HG02870 (cell line): ENCODE results near the gene AMY1B.
"Not testable (repeated sequence)": the region's sequence is repeated elsewhere in the genome, so short reads cannot be mapped to it uniquely, and the experiment has no call there.

Source experiments
- ATAC-seq: cut with Tn5 transposase; IDR thresholded peaks from one replicate; pipeline ENCODE4 v1.9.1; 2021; ENCODE audit warnings: mild to moderate bottlenecking, moderate library complexity; ENCODE audit not compliant: unreplicated experiment

AMY1B gene

DNA sequence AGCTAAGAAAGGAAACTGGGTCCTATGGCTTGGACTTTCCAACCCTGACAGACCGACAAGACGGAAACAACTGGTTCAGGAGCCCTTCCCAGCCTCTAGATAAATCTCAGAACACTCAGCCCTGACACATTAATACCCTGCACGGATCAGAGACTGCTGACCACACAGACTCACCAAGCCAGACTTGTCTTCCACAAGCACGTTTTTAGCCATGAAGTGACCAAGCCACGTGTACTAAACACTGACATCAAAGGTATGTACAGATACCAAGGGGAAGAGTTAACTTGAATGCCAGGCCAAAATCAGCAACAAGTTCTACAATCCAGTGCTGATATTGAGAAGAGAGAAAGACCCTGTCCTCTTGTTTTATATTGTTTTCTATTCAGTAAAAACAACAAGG lies at the start of gene AMY1B:
Gene AMY1B, minus strand, starts transcription at position 101 of the 400 bp plus-strand sequence. CDS start 571 bp downstream, outside the sequence.
- ATAC-seq, result not testable (repeated sequence)

DNA sequence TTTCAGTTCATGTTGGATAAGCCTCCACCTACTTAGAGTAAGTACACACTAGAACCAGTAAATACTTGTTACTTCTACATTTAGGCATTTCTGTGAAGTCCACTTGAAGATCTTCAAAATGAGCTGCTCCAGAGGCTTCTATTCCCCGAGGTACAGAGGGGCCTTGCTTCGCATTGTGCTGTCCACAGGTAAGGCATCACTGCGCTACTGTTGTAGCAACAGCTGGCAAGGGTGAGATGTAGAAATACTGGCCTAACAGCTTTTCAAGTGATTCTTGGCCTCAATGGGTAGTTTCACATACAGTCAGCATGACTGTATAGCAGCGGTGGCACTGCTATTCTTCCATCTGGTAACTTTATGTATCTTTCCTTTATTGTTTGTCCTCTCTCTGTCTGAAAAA lies 49.0 kb upstream of the AMY1B start:
- ATAC-seq, result not testable (repeated sequence)

DNA sequence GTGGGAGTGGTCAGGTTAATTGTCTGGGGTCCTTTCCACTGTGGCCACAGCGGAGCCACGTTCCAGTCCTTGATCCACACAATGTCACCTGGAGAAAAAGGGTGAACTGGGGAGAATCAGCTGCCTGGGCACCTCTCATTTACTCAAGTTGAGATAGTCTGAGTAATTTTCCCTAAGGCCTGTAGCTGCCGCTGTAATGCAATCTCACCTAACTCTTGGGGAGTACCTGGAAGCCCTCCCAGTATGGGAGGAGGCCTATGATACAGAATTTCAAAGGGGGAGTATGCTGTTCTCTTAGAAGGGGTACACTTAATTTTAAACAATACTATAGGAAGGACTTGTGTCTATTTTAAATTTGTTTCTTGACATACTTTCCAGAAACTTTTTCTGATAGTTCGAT lies 48.4 kb upstream of the AMY1B start:
- ATAC-seq, result not testable (repeated sequence)

DNA sequence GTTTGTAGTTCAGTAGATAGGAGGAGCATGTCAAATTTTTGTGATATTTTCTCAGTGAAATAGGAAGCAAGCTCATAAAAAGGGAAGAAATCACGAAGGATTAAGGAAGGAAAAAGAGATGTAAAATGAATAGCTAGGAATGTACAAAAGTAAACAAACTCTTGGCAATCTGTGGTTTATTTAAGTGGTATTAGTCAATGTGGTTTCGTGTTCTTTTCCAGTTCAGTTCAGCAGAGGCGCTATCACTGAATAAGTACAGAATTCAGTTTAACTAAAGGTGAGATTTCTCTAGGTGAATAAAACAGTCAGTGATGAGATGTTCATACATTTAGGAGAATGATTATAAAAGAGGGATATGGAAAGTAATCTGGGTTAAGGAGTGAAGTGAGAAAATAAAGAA lies 42.0 kb upstream of the AMY1B start:
- not testable (repeated sequence) for ATAC-seq

DNA sequence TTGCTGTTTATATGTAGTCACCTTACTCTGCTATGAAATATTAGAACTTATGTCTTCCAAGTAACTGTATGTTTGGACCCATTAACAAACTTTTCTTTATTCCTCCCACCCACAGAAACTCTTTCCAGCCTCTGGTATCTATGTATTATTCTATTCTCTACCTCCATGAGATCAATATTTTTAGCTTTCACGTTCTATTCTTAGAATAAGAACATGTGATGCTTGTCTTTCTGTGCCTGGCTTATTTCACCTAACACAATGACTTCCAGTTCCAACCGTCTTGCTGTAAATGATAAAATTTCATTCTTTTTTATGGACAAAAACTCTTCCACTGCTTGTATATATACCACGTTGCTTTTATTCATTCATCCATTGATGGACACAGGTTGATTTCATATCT lies 39.3 kb upstream of the AMY1B start:
- ATAC-seq, result not testable (repeated sequence)

DNA sequence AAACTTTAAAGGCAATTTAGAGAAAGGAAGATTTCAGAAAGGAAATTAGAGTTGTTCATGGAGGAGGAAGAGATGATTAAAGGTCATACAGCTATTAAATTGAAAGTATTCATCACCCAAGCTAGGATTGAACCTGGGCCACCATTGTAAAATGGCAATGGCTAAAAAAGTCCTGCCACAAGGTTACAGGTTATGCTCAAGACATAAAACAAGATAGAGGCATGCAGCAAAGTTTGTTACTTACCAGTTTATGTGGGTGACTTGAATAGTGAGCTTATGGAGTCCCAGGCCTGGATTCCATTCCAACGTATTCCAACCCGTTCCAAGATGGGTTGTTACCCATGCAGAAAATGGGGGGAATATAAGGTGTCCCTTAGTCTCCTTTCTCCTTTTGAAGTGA lies 25.5 kb upstream of the AMY1B start:
- ATAC-seq, result not testable (repeated sequence)

DNA sequence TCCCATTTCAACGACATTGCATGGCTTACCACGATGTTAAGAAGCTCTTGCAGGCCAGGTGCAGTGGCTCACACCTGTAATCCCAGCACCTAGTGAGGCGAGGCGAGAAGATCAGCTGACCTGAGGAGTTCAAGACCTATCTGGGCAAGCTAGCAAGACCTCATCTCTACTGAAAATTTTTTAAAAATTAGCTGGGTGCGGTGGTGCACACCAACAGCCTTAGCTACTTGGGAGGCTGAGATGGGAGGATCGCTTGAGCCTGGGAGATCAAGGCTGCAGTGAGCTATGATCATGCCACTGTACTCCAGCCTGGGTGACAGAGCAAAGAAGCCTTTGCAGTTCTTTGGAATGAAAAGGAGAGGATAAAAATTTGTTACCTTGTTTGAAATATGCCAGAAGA lies 21.4 kb upstream of the AMY1B start:
- not testable (repeated sequence) for ATAC-seq

DNA sequence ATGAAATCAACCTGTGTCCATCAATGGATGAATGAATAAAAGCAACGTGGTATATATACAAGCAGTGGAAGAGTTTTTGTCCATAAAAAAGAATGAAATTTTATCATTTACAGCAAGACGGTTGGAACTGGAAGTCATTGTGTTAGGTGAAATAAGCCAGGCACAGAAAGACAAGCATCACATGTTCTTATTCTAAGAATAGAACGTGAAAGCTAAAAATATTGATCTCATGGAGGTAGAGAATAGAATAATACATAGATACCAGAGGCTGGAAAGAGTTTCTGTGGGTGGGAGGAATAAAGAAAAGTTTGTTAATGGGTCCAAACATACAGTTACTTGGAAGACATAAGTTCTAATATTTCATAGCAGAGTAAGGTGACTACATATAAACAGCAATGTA lies 14.4 kb upstream of the AMY1B start:
- not testable (repeated sequence) for ATAC-seq

DNA sequence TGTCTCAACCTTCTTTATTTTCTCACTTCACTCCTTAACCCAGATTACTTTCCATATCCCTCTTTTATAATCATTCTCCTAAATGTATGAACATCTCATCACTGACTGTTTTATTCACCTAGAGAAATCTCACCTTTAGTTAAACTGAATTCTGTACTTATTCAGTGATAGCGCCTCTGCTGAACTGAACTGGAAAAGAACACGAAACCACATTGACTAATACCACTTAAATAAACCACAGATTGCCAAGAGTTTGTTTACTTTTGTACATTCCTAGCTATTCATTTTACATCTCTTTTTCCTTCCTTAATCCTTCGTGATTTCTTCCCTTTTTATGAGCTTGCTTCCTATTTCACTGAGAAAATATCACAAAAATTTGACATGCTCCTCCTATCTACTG lies 11.7 kb upstream of the AMY1B start:
- not testable (repeated sequence) for ATAC-seq

DNA sequence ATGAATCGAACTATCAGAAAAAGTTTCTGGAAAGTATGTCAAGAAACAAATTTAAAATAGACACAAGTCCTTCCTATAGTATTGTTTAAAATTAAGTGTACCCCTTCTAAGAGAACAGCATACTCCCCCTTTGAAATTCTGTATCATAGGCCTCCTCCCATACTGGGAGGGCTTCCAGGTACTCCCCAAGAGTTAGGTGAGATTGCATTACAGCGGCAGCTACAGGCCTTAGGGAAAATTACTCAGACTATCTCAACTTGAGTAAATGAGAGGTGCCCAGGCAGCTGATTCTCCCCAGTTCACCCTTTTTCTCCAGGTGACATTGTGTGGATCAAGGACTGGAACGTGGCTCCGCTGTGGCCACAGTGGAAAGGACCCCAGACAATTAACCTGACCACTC lies 5.2 kb upstream of the AMY1B start:
- ATAC-seq, result not testable (repeated sequence)

DNA sequence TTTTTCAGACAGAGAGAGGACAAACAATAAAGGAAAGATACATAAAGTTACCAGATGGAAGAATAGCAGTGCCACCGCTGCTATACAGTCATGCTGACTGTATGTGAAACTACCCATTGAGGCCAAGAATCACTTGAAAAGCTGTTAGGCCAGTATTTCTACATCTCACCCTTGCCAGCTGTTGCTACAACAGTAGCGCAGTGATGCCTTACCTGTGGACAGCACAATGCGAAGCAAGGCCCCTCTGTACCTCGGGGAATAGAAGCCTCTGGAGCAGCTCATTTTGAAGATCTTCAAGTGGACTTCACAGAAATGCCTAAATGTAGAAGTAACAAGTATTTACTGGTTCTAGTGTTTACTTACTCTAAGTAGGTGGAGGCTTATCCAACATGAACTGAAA lies 4.7 kb upstream of the AMY1B start:
- ATAC-seq, result not testable (repeated sequence)

DNA sequence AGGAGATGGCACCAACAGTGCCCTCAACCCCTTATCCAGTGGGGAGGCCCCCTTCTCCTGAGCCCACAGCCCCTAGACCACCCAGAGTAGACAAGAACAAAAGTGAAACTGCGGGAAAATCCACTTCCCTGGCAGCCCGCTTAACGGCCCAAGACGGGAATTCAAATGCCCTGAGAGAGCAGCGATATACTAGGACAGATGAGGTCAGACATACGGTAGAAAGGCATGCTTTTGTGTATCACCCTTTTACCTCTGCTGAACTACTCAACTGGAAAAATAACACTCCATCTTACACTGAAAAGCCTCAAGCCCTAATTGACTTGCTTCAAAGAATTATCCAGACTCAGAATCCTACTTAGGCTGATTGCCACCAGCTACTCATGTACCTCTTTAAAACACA lies 1.4 kb upstream of the AMY1B start:
- ATAC-seq, result not testable (repeated sequence)

DNA sequence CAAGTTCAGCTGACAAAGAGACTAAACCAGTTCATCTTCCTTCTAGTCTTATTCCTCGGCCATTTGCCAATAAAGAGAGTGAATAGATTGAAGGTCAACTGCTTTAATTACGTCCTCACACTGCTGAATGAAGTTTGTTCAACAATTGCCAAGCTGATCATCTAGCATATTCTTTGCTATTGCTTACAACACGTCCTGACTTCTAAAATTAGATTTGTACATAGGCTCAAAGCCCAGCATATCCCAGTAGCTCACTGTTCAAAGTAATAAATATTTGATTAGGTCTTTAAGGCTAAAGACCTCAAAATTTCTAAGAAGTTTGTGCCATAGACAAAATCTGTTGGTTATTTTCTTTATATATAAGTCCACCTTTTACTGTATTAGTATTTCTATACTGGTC lies 19.7 kb downstream of the AMY1B start:
- ATAC-seq, result not testable (repeated sequence)

DNA sequence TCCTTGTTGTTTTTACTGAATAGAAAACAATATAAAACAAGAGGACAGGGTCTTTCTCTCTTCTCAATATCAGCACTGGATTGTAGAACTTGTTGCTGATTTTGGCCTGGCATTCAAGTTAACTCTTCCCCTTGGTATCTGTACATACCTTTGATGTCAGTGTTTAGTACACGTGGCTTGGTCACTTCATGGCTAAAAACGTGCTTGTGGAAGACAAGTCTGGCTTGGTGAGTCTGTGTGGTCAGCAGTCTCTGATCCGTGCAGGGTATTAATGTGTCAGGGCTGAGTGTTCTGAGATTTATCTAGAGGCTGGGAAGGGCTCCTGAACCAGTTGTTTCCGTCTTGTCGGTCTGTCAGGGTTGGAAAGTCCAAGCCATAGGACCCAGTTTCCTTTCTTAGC lies 40.5 kb downstream of the AMY1B start, which contains the start of gene AMY1A:
Gene AMY1A, plus strand, starts transcription at position 301 of the 400 bp plus-strand sequence. CDS start 571 bp downstream, outside the sequence.
- ATAC-seq, result not testable (repeated sequence)

DNA sequence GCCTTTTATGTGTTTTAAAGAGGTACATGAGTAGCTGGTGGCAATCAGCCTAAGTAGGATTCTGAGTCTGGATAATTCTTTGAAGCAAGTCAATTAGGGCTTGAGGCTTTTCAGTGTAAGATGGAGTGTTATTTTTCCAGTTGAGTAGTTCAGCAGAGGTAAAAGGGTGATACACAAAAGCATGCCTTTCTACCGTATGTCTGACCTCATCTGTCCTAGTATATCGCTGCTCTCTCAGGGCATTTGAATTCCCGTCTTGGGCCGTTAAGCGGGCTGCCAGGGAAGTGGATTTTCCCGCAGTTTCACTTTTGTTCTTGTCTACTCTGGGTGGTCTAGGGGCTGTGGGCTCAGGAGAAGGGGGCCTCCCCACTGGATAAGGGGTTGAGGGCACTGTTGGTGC lies 41.9 kb downstream of the AMY1B start:
- not testable (repeated sequence) for ATAC-seq

DNA sequence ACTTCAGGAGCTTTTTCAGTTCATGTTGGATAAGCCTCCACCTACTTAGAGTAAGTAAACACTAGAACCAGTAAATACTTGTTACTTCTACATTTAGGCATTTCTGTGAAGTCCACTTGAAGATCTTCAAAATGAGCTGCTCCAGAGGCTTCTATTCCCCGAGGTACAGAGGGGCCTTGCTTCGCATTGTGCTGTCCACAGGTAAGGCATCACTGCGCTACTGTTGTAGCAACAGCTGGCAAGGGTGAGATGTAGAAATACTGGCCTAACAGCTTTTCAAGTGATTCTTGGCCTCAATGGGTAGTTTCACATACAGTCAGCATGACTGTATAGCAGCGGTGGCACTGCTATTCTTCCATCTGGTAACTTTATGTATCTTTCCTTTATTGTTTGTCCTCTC lies 45.1 kb downstream of the AMY1B start:
- not testable (repeated sequence) for ATAC-seq

DNA sequence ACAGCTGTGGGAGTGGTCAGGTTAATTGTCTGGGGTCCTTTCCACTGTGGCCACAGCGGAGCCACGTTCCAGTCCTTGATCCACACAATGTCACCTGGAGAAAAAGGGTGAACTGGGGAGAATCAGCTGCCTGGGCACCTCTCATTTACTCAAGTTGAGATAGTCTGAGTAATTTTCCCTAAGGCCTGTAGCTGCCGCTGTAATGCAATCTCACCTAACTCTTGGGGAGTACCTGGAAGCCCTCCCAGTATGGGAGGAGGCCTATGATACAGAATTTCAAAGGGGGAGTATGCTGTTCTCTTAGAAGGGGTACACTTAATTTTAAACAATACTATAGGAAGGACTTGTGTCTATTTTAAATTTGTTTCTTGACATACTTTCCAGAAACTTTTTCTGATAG lies 45.7 kb downstream of the AMY1B start:
- ATAC-seq, result not testable (repeated sequence)

DNA sequence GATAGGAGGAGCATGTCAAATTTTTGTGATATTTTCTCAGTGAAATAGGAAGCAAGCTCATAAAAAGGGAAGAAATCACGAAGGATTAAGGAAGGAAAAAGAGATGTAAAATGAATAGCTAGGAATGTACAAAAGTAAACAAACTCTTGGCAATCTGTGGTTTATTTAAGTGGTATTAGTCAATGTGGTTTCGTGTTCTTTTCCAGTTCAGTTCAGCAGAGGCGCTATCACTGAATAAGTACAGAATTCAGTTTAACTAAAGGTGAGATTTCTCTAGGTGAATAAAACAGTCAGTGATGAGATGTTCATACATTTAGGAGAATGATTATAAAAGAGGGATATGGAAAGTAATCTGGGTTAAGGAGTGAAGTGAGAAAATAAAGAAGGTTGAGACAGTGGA lies 52.1 kb downstream of the AMY1B start:
- not testable (repeated sequence) for ATAC-seq

DNA sequence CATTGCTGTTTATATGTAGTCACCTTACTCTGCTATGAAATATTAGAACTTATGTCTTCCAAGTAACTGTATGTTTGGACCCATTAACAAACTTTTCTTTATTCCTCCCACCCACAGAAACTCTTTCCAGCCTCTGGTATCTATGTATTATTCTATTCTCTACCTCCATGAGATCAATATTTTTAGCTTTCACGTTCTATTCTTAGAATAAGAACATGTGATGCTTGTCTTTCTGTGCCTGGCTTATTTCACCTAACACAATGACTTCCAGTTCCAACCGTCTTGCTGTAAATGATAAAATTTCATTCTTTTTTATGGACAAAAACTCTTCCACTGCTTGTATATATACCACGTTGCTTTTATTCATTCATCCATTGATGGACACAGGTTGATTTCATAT lies 54.8 kb downstream of the AMY1B start:
- not testable (repeated sequence) for ATAC-seq
